ENCODE data around the gene LRRTM1.

GRCh38 chr2:80348953-80349352 is 44.4 kb upstream of the LRRTM1 start:
- TF ChIP-seq POLR2A (IDR thresholded peaks at IDR 0.05; ENCODE audit: low read depth, low read length) (no peak), SPI1 (IDR thresholded peaks at IDR 0.05; ENCODE audit: low read depth, low read length) (no peak), TAF1 (IDR thresholded peaks at IDR 0.05; ENCODE audit: low read depth, low read length) (no peak), POLR2AphosphoS5 (IDR thresholded peaks at IDR 0.05; ENCODE audit: low read depth, low read length) (no peak)

Data from GM12891 (cell line).